ENCODE data around the gene SLC47A2.
"Not testable (repeated sequence)": the region's sequence is repeated elsewhere in the genome, so short reads cannot be mapped to it uniquely, and the experiment has no call there.

SLC47A2 gene

DNA sequence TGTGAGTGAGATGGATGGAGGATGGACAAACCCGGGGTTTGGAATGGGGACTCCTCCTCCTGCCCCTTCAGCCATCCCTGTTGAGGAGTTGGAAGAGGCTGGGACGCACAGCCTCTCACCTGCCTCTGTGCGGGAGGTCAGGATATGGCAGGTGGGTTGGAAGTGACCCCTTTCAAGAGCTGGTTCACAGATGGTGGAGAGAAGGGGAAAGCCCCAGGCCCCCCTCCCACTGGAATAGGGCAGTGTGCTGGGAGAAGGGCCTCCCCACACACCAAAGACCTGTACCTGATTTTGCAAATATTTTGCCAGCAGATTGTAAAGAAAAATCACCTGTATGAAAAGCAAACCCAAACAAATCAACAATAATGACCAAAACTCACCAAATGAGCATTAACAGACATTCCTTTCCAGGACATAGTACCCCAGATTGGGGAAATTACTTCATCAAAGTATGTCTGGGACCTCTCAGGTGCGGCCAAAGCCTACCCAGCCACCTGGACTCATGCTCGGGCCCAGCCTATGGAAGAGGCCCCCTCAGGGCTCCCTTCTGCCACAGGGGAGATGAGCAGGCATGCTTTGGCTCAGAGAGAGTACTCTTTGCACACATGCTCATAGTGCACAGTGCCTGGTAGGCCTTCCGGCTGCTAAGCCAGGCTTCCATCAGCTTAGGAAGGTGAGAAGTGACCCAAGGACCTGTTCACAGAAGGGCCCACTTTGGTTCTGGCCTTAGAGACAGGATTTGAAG, 7.8 kb downstream of the SLC47A2 start:
- no peak for DNase-seq (ENCODE audit: low read depth in 2 of 2)

DNA sequence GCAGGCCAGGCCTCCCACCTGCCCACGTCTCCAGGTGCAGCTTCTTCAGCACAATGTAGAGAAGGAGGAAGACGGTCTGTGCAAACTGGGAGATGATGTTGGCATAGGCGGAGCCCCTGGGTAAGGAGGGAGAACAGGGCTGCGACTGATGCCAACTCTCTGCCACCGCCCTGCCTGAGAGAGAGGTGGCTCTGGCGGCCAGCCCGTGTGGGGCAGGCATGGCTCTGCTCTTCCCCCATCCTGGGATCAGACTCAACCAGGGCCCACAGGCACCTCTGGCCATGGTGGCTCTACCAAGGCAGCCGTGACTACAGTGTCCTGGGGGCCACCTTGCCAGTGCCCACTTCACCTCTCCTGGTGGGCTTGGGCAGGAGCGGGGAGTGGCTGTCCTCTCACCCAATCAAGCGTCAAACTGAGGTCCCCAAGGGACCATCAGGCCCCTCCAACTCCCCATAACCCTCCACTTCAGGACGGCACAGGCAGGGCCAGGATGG, 8.6 kb downstream of the SLC47A2 start:
- no peak for DNase-seq (ENCODE audit: low read depth in 2 of 2)

DNA sequence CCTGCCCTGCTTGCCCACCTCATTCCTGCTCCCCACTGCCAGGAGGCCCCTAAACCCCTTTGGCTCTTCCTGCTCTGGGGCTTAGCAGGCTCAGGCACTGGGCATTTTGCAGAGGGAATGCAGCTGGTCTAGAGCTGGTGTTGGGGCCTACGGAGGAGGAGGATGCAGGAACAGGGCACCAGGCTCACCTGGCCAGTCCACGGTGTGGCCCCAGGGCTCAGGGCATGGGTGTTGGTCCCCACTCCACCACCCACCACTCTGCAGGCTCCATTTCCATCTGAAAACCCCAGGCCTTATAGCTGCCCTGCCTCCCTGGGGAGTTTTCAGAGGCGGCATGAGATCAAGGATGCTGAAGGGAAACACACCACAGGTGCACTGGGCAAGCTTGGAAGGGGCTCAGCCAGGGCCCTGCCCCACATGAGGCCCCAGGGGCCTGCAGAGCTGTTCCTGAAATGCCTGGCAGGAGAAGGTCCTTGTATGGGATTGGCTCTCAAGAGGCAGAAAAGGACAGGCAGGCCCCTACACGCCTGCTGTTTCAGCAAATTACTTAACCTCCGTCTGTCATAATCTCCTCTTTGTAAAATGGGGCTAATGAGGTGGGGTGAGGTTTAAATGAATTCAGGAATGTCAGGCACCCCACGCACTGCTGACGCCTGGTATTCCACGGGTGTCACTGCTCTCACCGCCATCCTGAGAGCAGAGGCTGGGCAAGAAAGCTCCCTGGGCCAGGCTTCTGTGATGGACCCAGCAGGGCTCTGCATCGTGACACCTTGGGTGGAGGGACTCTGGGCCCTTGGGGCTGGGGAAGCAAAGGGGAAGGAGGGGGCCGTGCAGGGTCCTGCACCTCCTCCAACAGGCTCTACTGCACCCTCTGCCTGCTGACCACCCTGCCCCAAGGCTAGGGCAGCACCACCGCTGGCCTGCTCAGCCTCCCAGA, 9.3 kb downstream of the SLC47A2 start:
- DNase-seq (ENCODE audit: low read depth in 2 of 2) = no peak

DNA sequence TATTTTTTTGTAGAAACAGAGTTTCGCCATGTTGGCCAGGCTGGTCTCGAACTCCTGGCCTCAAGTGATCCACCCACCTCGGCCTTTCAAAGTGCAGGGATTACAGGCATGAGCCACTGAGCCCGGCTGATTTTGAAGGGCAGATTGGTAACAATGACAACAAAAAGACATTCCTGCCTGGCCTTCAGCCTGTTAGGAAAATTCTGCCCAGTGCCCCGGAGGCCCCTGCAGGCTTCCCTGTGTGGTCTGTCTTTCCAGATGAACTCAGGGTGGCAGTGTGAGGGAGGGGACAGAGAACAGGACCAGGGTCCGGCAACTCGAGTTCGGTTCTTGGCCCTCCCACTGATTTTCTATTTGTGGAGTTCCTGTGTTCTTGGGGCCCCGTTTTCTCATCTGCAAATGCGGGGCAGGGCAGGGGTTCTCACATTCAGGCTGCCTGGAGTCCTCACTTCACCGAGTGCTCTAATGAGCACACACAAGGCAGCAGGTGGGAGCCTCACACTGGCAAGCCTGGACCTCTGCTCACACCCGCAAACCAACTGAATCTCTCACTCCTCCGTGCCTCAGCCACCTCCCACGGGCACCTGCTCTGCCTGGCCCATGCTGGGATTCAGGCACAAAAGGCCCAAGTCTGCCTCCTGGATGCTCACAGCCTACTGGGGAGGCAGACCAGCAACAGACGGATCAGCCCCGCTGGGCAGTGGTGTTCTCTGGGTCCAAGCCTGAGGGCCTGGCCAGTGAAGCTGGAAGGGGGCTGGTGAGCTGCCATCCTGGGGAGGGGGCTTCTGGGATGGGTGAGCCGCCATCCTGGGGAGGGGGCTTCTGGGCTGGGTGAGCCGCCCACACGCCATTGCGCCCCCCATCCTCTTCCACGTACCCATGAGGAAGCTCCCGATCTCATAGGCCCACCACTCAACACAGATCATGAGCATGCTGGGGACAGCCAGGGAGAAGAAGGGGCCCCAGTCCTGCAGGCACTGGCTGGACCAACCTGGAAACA, 10.3 kb downstream of the SLC47A2 start:
- no peak for DNase-seq (ENCODE audit: low read depth in 2 of 2)

DNA sequence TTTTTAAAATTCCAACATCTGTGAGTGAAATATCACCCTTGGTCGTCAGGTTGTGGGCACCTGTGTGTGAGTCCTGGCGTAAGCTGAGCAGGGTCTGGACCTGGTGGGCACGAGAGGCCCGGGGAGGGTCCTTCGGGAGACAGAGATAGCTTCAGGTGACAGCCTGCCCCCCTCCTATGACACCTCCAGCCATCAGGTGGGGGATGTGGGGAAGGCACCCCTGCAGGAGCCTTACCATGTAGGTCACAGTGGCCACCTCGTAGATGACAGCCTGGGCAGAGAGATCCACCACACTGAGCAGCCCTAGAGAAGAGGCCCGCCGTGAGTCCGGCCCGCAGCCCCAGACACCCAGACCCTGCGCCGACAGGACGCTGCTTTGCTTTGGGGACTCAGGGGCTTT, 11.2 kb downstream of the SLC47A2 start:
- DNase-seq (ENCODE audit: low read depth in 2 of 2) = no peak

DNA sequence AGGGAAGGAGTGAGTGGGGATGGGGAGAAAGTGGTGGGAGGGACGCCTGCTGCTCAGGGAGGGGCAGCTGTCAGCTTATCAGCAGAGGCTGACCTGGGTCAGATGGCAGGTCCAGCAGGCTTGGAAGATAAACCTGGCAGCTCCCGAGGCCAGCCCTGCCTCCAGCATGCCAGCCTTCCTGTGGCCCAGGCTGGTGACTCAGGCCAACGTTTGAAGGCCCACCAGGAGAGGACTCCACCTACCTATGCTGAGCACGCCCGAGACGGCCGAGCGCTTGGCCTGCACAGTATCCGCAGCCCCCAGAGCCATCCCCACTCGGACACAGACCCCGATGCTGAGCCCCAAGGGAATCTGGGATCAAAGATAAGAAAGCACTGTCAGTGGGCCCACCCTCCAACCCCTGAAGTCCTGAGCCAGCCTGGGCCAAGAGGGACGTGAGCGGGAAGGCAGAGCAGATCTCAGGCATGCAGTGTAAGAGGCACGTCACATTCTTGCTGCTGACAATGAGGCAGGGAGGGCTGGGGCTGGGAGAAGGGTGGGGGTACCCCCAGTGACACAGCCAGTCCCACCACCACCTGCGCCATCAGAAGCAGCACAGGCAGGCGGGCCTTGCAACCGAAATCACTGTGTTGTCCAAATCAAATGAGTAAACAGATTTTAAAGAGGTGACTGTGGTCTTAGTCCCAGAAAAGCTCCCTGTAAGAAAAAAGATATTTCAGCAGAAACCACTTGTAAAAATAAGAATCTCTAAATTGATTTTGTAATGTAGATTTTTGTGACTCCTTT, 12.4 kb downstream of the SLC47A2 start:
- DNase-seq (ENCODE audit: low read depth in 2 of 2) = no peak

DNA sequence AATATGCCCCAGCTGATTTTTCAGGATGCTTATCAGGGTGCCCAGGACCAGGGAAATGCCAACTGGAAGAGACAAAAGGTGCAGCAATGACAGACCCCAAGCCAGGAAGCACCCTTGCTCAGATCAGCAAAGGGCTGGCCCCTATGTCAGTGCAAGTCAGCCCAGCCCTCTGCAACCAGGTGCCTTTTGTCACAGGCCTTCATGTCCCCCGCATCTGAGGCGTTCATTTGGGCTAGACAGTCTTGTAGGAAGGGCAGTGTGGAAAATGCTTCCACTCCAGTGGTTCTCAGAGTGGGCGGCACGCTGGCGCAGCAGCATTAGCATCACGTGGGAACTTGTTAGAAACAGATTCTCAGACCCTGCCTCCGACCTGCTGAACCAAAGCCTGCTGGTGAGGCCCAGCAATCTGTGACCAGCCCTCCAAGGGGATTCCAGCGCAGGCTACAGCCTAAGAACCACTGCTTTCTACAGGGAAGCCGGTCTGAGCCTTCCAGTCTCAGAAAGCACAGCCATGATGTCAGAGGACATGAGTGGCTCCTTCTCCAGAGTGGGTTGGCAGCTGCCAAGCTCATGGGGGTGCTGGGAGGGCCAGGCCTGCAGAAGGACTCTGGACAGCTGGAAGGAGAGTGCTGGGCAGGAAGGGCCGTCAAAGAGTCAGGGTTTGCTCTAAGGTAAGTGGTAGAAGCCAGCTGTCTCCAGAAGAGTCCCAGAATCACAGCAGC, 13.1 kb downstream of the SLC47A2 start:
- DNase-seq (ENCODE audit: low read depth in 2 of 2) = no peak

DNA sequence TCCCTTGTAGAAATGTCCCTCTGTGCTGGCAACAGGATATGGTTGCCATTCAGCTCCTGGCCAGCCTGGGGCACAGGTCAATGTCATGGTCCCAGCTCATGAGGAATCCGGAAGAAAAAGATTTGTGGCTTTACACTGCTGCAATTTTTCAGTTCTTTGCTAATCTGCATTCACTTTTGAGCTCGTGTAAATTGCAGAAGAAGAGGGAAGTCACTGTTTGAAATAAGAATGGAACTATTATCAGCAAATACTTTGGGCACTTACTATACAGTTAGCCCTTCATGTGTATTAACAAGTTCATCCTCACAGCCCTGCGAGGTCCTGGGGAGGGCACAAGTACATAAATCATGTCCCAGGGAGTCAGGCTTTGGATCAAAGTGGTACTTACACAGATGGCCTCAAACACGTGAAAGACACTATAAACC, 14.2 kb downstream of the SLC47A2 start:
- DNase-seq (ENCODE audit: low read depth in 2 of 2) = no peak

DNA sequence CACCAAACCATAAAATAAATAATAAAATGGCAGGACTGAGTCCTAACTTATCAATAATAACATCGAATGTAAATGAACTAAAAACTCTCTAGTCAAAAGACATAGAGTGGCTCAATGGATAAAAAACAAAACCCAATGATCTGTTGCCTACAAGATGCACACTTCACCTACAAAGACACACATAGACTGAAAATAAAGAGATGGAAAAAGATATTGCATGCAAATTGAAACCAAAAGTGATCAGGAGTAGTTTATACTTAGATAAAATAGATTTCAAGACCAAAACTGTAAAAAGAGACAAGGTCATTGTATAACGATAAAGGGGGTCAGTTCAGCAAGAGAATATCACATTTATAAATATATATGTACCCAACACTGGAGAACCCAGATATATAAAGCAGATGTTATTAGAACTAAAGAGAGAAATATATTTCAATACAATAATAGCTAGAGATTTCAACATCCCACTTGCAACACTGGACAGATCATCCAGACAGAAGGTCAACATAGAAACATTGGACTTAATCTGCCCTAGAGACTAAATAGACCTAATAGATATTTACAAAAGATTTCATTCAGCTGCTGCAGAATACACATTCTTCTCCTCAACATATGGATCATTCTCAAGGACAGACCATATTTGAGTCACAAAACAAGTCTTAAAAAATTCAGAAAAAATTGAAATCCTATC, 29.8 kb downstream of the SLC47A2 start:
- no peak for DNase-seq (ENCODE audit: low read depth in 2 of 2)

DNA sequence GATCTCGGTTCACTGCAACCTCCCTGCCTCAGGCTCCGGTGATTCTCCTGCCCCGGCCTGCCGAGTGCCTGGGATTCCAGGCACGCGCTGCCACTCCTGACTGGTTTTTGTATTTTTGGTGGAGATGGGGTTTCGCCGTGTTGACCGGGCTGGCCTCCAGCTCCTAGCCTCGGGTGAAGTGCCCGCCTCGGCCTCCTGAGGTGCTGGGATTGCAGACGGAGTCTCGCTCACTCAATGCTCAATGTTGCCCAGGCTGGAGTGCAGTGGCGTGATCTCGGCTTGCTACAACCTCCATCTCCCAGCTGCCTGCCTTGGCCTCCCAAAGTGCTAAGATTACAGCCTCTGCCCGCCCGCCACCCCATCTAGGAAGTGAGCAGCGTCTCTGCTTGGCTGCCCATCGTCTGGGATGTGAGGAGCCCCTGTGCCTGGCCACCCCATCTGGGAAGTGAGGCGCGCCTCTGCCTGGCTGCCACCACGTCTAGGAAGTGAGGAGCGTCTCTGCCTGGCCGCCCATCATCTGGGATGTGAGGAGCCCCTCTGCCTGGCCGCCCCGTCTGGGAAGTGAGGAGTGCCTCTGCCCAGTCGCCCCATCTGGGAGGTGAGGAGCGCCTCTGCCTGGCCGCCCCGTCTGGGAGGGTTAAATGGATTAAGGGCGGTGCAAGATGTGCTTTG, 31.3 kb downstream of the SLC47A2 start:
- not testable (repeated sequence) for DNase-seq (ENCODE audit: low read depth in 2 of 2)

DNA sequence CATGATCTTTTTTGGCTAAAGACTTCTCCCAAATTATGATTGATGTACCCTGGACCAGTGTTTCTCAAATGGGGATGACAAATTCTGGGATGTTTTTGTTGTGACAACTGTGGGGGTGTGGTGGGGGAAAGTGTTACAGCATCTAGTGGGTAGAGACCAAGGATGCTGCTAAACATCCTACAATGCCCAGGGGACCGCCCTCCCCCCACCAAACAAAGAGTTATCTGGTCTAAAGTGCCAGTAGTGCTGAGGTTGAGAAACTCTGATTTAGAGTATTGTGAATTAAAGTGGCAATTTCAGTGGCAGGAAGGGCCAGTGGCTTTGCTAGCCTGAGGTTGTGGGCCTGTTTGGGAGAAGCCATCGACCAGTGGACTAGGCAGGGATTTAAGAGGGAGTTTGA, 33.3 kb downstream of the SLC47A2 start:
- DNase-seq (ENCODE audit: low read depth in 2 of 2) = no peak

DNA sequence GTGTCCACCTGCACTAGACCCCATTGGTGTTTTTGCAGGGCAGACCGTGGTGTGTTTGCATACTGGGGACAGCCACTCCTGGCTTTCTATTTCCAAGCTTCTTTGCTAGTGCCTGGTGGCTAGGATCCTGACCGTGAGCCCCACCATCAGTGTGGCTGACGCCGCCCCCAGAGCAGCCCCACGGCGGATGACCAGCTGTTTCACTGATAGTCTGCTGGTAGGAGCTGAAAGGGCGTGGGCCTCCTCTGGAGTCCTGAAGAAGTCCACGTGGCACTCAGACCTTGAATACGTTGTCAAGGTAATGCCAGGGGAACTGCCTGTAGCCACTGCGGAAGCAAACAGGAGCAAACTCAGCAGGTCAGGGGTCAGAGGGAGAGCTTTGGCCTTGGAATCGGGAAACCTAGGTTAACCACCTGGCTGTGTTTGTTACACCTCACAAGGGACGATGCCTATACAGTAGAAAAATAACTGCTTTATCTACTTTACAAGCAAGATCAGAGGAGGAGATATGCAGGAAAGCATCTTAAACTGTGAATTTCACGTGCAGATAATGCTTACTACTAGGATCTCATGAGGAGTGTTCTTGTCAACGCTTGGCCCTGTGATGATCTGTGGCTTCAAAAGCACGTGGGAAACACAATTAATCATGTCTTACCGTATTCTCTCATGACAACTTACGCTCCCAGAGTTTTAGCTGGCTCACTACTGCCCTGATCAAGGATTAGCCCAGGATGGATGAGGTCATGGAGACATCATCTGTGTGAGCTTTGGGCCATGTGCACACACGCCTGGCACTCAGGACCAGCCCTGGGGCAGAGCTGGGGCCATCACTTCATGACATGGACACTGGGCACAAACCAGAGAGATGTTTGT, 37.6 kb downstream of the SLC47A2 start:
- no peak for DNase-seq (ENCODE audit: low read depth in 2 of 2)

DNA sequence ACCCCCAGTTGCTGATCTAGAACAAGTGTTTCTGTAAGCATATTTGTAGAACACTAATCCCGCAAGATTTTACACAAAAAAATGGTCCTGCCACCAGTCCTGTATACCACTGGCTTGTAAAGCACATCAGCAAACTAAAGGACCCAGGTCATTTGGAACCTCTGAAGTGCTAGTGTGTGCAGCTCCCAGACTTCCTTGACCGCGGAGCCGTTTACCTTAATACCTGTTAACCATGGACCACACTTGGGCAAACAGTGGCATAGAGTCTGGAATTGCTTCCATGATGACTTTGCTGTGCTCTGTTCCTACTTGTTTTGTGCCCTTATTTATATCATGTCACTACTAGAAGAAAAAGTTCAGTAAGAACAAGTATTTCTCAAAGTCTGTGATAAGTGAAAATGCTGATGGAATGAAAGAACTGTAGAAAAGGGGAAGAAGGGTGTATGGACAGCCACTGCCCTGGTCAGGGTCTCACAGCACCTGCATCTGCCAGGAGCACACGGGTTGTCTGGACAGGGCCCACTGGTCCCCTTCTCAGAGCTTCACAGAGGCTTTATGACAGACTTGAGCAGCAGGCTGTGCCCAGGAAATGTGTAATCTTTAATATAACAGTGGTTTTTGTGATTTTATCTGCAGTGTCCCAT, 38.5 kb downstream of the SLC47A2 start:
- no peak for DNase-seq (ENCODE audit: low read depth in 2 of 2)

DNA sequence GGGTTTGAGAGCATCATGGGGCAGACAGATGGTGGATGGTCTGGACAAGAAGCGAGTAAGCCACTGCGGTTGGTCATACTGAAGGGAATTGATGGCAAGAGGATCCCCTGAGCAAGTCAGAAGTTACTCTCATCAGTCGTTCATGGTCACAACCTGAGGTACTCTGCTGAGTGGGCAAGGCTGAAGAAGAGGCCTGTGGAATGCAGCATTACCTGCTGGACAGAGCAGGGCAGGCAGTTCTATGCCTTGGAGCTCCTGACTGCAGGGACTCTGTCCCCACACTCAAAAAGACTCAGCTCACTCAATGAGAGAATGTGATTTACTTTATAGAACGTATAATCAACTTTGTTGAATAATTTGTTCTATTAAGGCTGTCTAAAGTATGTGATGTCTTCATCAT, 39.5 kb downstream of the SLC47A2 start:
- DNase-seq (ENCODE audit: low read depth in 2 of 2) = no peak

DNA sequence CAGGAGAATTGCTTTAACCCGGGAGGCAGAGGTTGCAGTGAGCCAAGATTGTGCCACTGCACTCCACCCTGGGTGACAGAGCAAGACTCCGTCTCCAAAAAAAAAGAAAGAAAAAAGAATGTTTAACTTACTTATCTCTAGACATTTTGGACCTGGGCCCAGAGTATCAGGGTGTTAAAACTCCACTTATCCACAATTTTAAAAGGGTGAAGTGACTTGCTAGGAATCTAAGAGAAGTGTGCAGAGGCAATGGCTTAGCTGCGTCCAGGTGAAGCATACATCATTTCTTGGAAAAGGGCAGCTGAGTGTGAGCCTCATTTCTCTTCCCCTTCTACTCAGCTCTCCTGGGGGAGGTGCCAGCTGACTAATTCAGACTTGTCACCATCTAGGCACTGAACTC, 42.8 kb downstream of the SLC47A2 start:
- DNase-seq (ENCODE audit: low read depth in 2 of 2) = no peak

DNA sequence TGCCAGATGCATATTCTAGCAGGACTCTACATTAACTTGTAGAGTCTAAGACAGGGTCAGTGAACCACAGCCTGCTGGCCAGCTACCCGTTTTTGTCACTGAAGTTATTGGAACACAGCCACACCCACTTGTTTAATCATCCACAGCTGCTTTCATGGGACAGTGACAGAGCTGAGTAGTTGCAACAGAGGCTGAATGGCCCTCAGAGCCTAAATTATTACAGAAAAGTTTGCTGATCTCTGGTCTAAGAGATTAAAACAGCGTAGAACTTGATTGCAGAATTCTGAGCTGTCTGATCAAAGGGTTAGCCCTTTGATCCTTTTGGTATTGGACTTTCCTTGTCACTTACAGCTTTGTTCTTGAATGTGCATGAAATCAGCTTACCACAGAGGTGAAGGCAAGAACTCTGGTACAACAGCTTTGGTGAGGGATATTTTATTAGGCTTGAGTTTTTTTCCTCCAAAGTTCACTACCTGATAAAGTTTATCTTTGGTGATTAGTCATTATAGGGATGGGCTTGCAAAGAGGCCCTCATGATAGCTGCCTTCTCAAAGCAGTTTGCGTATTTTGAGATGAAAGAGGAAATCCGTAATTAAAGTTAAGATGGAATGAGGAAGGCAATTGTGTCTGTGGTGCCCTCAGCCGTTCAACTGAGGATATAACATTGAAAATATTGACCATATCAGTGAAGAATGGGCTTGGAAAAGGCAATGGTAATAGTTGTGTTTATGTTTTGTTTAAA, 44.2 kb downstream of the SLC47A2 start:
- no peak for DNase-seq (ENCODE audit: low read depth in 2 of 2)

DNA sequence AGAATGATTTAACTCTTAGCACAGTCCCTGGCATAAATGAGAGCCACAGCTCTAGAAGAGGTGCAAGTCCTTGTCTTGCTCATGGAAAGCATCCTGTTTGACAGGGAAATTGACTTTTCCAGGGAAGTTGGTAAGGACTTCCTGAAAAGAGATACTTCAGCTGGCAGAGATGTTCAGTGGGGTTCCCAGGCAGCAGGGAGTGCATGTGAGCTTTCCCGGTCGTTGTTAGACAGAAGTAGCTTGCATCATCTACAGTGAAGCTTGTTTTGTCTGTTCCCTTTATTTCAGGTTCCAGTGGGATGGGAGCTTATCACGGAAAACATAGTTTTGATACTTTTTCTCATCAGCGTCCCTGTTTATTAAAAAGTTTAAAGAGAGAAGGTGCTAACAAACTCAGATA, 45.0 kb downstream of the SLC47A2 start:
- DNase-seq (ENCODE audit: low read depth in 2 of 2) = no peak

All from stimulated activated CD4-positive, alpha-beta T cell treated with anti-CD3 and anti-CD28 coated beads, Interleukin-1b, Interleukin-23, amount 100 ng/mL, for 4 hours (primary cell).